Smooth muscle cell (in vitro differentiated cells): Measurements from ENCODE around the gene NCOA3. TPM values are rescaled to one million over a fixed set of nuclear protein-coding genes. Genes with fewer than 3 reads are reported as not detected.
"Not testable (repeated sequence)": the region's sequence is repeated elsewhere in the genome, so short reads cannot be mapped to it uniquely, and the experiment has no call there.

ENCODE experiments used
- DNase-seq: peaks from one replicate; lab custom pipeline; 2025; ENCODE audit not compliant: unreplicated experiment; lab: John Stamatoyannopoulos, UW
- H2AFZ ChIP-seq: fragments of 200-600 bp; sonication (generic); 2 replicates; pipeline ENCODE4 v1.6.0; 2016; ENCODE audit warnings: antibody characterized with exemption, low read depth, mild to moderate bottlenecking
- H3F3A ChIP-seq: fragments of 200-600 bp; sonication (generic); 2 replicates; pipeline ENCODE4 v1.6.0; 2017; ENCODE audit warnings: antibody characterized with exemption, low read depth
- H3K27ac ChIP-seq: fragments of 200-600 bp; sonication (generic); 2 replicates; pipeline ENCODE4 v1.5.1; 2016; ENCODE audit warnings: low read depth, mild to moderate bottlenecking
- H3K27me3 ChIP-seq: fragments of 200-600 bp; sonication (generic); 2 replicates; pipeline ENCODE4 v1.6.1; 2016; ENCODE audit warnings: low read depth, mild to moderate bottlenecking
- H3K36me3 ChIP-seq: fragments of 200-600 bp; sonication (generic); 2 replicates; pipeline ENCODE4 v1.5.1; 2016; ENCODE audit warnings: low read depth
- H3K4me1 ChIP-seq: fragments of 200-600 bp; sonication (generic); 2 replicates; pipeline ENCODE4 v1.5.1; 2016; ENCODE audit warnings: low read depth
- H3K4me2 ChIP-seq: fragments of 200-600 bp; sonication (generic); 2 replicates; pipeline ENCODE4 v1.6.0; 2016; ENCODE audit warnings: mild to moderate bottlenecking
- H3K4me3 ChIP-seq: fragments of 200-600 bp; sonication (generic); 2 replicates; pipeline ENCODE4 v1.5.1; 2016; ENCODE audit warnings: mild to moderate bottlenecking
- H3K79me2 ChIP-seq: fragments of 200-600 bp; sonication (generic); 2 replicates; pipeline ENCODE4 v1.6.0; 2016; ENCODE audit warnings: low read depth, mild to moderate bottlenecking
- H3K9ac ChIP-seq: fragments of 200-600 bp; sonication (generic); 2 replicates; pipeline ENCODE4 v1.6.0; 2016; ENCODE audit warnings: low read depth
- H3K9me3 ChIP-seq: fragments of 200-600 bp; sonication (generic); replicated peaks from 2 replicates; pipeline ENCODE4 v1.5.1; 2016; ENCODE audit warnings: low read depth
- H4K20me1 ChIP-seq: fragments of 200-600 bp; sonication (generic); 2 replicates; pipeline ENCODE4 v1.6.0; 2016; ENCODE audit warnings: low read depth
- WGBS: methylation state at CpG from one replicate; pipeline ENCODE4 v1.1.7; 2016; ENCODE audit warnings: low lambda C conversion rate; 5-methylcytosine and 5-hydroxymethylcytosine counted together
- polyA plus RNA-seq: library from polyadenylated mRNA; unstranded; fragments of >200 nt; fragmentation: Nextera tagmentation; extraction: Ambion mirVana; gene quantifications from 2 replicates; pipeline ENCODE4 v1.2.1, GENCODE V29; 2016
- total RNA-seq: library from RNA; depleted of rRNA; stranded (reverse); fragments of >200 nt; gene quantifications from 2 replicates; pipeline ENCODE4 v1.2.3, GENCODE V29; 2014
- TF ChIP-seq, protein P1 (sequence below): fragments of 200-600 bp; sonication (generic); IDR thresholded peaks from 2 replicates; pipeline ENCODE4 v1.5.1; 2017; ENCODE audit warnings: borderline replicate concordance, mild to moderate bottlenecking, antibody characterized with exemption; ENCODE audit not compliant: insufficient read depth, poor library complexity, severe bottlenecking

Gene NCOA3
- total and polyA plus RNA-seq, 2 experiments from 2014 or later, result 6.0 to 28.4 TPM

DNA sequence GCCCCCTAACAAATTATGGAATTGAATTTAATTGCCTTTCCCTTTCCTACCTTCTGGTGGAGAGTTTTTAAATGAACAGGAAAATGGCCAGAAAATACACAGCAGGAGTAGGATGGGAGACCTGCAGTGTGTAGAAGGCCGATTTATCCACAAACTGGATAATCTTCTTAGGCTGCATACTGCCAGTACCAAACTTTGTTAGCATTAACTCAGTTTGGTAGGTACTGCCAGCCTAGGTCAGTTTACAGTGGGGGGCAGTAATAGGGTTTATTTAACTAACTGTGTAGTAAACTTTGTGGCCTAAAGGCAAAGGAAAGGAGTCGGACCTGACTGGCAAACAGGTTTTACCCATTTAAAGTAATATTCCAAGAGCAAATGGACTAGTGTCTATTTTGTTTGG is 4.6 kb downstream of the NCOA3 start:
- Histone ChIP-seq H3K36me3 (no peaks in the 10 kb centered on the region), H3K79me2 (peaks cover 89% of the 10 kb centered on the region), H3K9ac (no peak overlapping the region), H3K27ac (no peak overlapping the region), H3K4me2 (no peak overlapping the region), H3K27me3 (no peaks in the 10 kb centered on the region), H2AFZ (no peak overlapping the region), H3K4me1 (peaks cover 37% of the 10 kb centered on the region), H3K9me3 (no peaks in the 10 kb centered on the region), H3F3A (no peaks in the 10 kb centered on the region), H4K20me1 (peaks cover 81% of the 10 kb centered on the region), H3K4me3 (no peak overlapping the region)
- TF ChIP-seq, protein P1, sequence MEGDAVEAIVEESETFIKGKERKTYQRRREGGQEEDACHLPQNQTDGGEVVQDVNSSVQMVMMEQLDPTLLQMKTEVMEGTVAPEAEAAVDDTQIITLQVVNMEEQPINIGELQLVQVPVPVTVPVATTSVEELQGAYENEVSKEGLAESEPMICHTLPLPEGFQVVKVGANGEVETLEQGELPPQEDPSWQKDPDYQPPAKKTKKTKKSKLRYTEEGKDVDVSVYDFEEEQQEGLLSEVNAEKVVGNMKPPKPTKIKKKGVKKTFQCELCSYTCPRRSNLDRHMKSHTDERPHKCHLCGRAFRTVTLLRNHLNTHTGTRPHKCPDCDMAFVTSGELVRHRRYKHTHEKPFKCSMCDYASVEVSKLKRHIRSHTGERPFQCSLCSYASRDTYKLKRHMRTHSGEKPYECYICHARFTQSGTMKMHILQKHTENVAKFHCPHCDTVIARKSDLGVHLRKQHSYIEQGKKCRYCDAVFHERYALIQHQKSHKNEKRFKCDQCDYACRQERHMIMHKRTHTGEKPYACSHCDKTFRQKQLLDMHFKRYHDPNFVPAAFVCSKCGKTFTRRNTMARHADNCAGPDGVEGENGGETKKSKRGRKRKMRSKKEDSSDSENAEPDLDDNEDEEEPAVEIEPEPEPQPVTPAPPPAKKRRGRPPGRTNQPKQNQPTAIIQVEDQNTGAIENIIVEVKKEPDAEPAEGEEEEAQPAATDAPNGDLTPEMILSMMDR, result no peak
- WGBS, result 72% methylated on average over 2 of the region's 2 CpGs
- no peak for DNase-seq

DNA sequence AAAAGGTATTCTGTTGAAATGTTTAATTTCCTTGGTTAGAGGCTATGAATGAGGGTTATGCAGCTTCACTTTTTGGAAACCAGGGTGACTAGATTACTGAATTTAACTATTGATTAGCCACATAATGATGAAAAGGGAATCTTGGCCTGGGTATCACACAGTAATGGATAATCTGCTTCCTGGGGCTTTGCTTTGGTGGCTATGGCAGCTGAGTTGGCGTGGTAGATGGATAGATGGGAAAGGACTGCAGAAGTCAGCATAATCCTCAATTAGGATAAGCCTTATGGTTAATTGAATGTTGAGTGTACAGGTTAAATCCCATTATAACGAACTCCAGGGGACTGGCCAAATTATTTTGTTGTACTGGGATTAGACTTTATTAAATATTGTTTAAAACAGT is 5.2 kb downstream of the NCOA3 start:
- Histone ChIP-seq H3K4me2 (no peak overlapping the region), H2AFZ (no peak overlapping the region), H3K4me1 (peaks cover 36% of the 10 kb centered on the region), H3K4me3 (no peak overlapping the region), H3K9ac (no peak overlapping the region), H3K79me2 (peaks cover 94% of the 10 kb centered on the region), H3F3A (no peaks in the 10 kb centered on the region), H3K9me3 (no peaks in the 10 kb centered on the region), H4K20me1 (peaks cover 85% of the 10 kb centered on the region), H3K27me3 (no peaks in the 10 kb centered on the region), H3K27ac (no peak overlapping the region), H3K36me3 (no peaks in the 10 kb centered on the region)
- 48% methylated on average over 2 of the region's 2 CpGs for WGBS
- TF ChIP-seq, protein P1, result no peak
- DNase-seq, result no peak

DNA sequence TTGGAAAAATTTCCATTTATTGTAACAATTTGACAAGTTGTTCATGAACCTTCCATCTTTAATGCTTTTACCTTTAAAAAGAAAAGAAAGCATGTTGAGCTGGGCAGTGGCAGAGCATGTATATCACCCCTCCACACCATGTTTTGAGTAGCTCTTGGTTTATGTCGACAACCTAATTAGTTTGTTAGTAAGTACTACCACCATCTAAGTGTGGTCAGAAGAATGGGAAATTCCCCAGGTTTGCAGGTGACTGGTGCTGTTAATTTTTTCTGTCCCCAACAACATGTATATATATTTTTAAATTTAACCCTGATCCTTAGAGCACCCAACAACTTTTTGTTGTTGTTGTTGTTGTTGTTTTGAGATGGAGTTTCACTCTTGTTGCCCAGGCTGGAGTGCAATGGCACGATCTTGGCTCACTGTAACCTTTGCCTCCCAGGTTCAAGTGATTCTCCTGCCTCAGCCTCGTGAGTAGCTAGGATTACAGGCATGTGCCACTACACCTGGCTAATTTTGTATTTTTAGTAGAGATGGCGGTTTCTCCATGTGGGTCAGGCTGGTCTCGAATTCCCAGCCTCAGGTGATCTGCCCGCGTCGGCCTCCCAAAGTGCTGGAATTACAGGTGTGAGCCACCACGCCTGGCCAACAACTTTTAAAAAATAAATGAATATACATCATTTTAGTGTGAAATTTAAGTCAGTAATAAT is 5.7 kb downstream of the NCOA3 start:
- DNase-seq, H2AFZ ChIP-seq, H3K4me2 ChIP-seq, H3K27me3 ChIP-seq, H3K9me3 ChIP-seq, H3K27ac ChIP-seq, H3K4me3 ChIP-seq, H3K36me3 ChIP-seq, H3F3A ChIP-seq, H3K9ac ChIP-seq: not testable (repeated sequence)
- peaks cover 88% of the 10 kb centered on the region for H4K20me1 ChIP-seq
- H3K79me2 ChIP-seq, result peaks cover 93% of the 10 kb centered on the region
- H3K4me1 ChIP-seq, result peaks cover 36% of the 10 kb centered on the region
- WGBS, result 96% methylated on average over 9 of the region's 9 CpGs

DNA sequence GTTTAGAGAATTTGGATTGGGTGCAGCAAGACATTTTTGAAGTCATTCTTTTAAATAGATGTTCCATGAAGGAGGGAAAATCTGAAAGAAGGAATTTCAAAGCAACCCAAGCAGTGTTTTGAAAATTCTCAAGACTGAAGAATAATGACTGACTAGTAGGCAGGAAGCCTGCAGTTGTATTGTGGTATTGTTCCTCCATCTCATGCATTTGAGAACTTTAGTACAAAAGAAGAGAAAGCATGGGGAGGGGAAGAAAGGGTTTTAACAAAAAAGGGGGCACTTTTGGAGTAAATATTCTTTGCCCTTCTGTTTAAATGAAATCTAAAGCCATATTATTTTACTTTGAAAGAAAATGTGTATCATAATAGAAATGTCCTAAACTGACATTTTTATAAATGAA is 6.6 kb downstream of the NCOA3 start:
- no peak overlapping the region for H3K4me2 ChIP-seq
- peaks cover 95% of the 10 kb centered on the region for H3K79me2 ChIP-seq
- H3F3A ChIP-seq, result no peaks in the 10 kb centered on the region
- no peaks in the 10 kb centered on the region for H3K27me3 ChIP-seq
- H3K4me3 ChIP-seq, result no peak overlapping the region
- H3K9ac ChIP-seq, result no peak overlapping the region
- H3K36me3 ChIP-seq, result no peaks in the 10 kb centered on the region
- H3K4me1 ChIP-seq, result peaks cover 33% of the 10 kb centered on the region
- DNase-seq, result no peak
- H2AFZ ChIP-seq, result no peak overlapping the region
- peaks cover 91% of the 10 kb centered on the region for H4K20me1 ChIP-seq
- H3K27ac ChIP-seq, result no peak overlapping the region
- H3K9me3 ChIP-seq, result no peaks in the 10 kb centered on the region
- TF ChIP-seq, protein P1, result no peak
